22Rv1 (cell line): ENCODE data around the gene LIPA.

Experiments
- CTCF ChIP-seq: fragments of 450-650 bp; IDR thresholded peaks from 2 replicates; pipeline ENCODE4 v1.5.1; 2017; ENCODE audit warnings: mild to moderate bottlenecking
- ZFX ChIP-seq: fragments of 450-650 bp; IDR thresholded peaks from 2 replicates; pipeline ENCODE4 v1.6.1; 2017; ENCODE audit warnings: antibody characterized with exemption, borderline replicate concordance

- TF ChIP-seq CTCF (no peak), ZFX (no peak)
These were observed 12.5 kb downstream of the LIPA start for GRCh38 chr10:89238956-89239644.
